Transverse colon (tissue), 4 donors: ENCODE results near the gene GGACT. TPM values are rescaled to one million over a fixed set of nuclear protein-coding genes. Genes with fewer than 3 reads are reported as not detected.
A peak's percentile ranks its signal among the peaks of the same experiment; 100 is the strongest.

ENCODE experiments used
- DNase-seq: peaks from one replicate; pipeline ENCODE4 v3.0.0-alpha.2; 2019
- H3K27ac ChIP-seq, 4 donors: fragments of 200-600 bp; sonication (generic); 2 replicates each; pipeline ENCODE4 v1.5.1; 2016 to 2018; ENCODE audit warnings: inconsistent platforms in 4 of 4
- H3K27me3 ChIP-seq: fragments of 200-600 bp; sonication (generic); 2 replicates; pipeline ENCODE4 v1.5.1; 2017; ENCODE audit warnings: inconsistent platforms
- H3K36me3 ChIP-seq, 4 donors: fragments of 200-600 bp; sonication (generic); 2 replicates each; pipeline ENCODE4 v1.5.1; 2017 to 2019; ENCODE audit warnings: inconsistent platforms in 4 of 4
- H3K4me1 ChIP-seq, 4 donors: fragments of 200-600 bp; sonication (generic); 2 replicates each; pipeline ENCODE4 v1.5.1; 2017 to 2020; ENCODE audit warnings: inconsistent platforms in 4 of 4
- H3K4me3 ChIP-seq, 4 donors: fragments of 200-600 bp; sonication (generic); 1 replicate in 1 of 4; 2 replicates in 3 of 4; pipeline versions ENCODE4 v1.5.1 to v1.6.1; 2017 to 2019; ENCODE audit warnings: inconsistent platforms in 4 of 4
- H3K9me3 ChIP-seq, 2 donors: fragments of 200-600 bp; sonication (generic); 2 replicates each; pipeline ENCODE4 v1.5.1; 2017 to 2019; ENCODE audit warnings: inconsistent platforms in 2 of 2
- CTCF ChIP-seq, 5 experiments: fragments of 200-600 bp in 3 of 5; fragments of 450-650 bp in 2 of 5; sonication (generic) in 3 of 5; IDR thresholded peaks; 1 replicate in 2 of 5; 2 replicates in 3 of 5; pipeline ENCODE4 v1.5.1; 2016 to 2017; ENCODE audit warnings: antibody characterized with exemption in 5 of 5, inconsistent platforms in 3 of 5, mild to moderate bottlenecking in 2 of 5, moderate library complexity in 1 of 5
- EP300 ChIP-seq: sonication (generic); formaldehyde crosslinking; IDR thresholded peaks from one replicate; pipeline ENCODE4 v1.6.1; 2017; ENCODE audit warnings: antibody characterized with exemption, low read depth
- POLR2A ChIP-seq: fragments of 450-650 bp; IDR thresholded peaks from one replicate; pipeline ENCODE4 v1.6.1; 2016; ENCODE audit warnings: antibody characterized with exemption, mild to moderate bottlenecking, moderate library complexity
- POLR2AphosphoS5 ChIP-seq, 3 donors: sonication (generic); formaldehyde crosslinking; IDR thresholded peaks; one replicate each; pipeline ENCODE4 v1.6.1; 2016; ENCODE audit warnings: antibody characterized with exemption in 3 of 3
- WGBS, 2 donors: methylation state at CpG; one replicate each; pipeline ENCODE4 v1.1.5; 2018; ENCODE audit warnings: low coverage in 1 of 2; 5-methylcytosine and 5-hydroxymethylcytosine counted together
- in situ Hi-C, 4 donors: fragments of 200-750 bp; cut with MboI; loops; one replicate each; pipeline versions ENCODE4 v1.15.0 to v1.15.1; 2017; ENCODE audit warnings: low sequenced_read_pairs in 3 of 4, low pct_ligation_motif_present in 1 of 4, low pct_unique_long_range_greater_than_20kb in 1 of 4
- intact Hi-C: fragments of 100-400 bp; cut with DNase I; formaldehyde crosslinking; loops from one replicate; pipeline ENCODE4 v1.15.1; 2023; ENCODE audit warnings: low total_unique reads
- total RNA-seq, 4 donors: library from RNA; depleted of rRNA; stranded (reverse); fragments of >200 nt; gene quantifications; one replicate each; pipeline ENCODE4 v1.1.0, GENCODE V29; 2016

Gene GGACT
- total RNA-seq, 4 donors from 2014 or later = 6.4 to 9.2 (median 8.8) TPM; not detected in 1

- H3K9me3 ChIP-seq = no peaks in the 10 kb centered on the region
- no peak overlapping the region for H3K27ac ChIP-seq
- peak; percentile 38 for DNase-seq
- TF ChIP-seq CTCF (IDR thresholded peaks at IDR 0.05) (peak; percentile 12 to 38 (median 25)), EP300 (no peak)
- H3K4me3 ChIP-seq = no peak overlapping the region
- H3K4me1 ChIP-seq = no peaks in the 10 kb centered on the region
- H3K27me3 ChIP-seq = no peaks in the 10 kb centered on the region
- WGBS, 2 donors = 56 to 64% methylated on average over 3 to 4 of the region's 4 CpGs
- intact Hi-C loops = no loop called here
- no peaks in the 10 kb centered on the region for H3K36me3 ChIP-seq
- in situ Hi-C loops = no loop called here
Measured at GRCh38 chr13:100594731-100595130, 6.1 kb upstream of the GGACT start.

GRCh38 chr13:100594255-100594654, 5.7 kb upstream of the GGACT start:
- Histone ChIP-seq H3K36me3 (no peaks in the 10 kb centered on the region), H3K9me3 (no peaks in the 10 kb centered on the region), H3K4me3 (no peak overlapping the region), H3K27ac (no peak overlapping the region), H3K4me1 (no peaks in the 10 kb centered on the region), H3K27me3 (no peaks in the 10 kb centered on the region)
- in situ Hi-C loops (no loop called here), intact Hi-C loops (no loop called here)
- no peak for DNase-seq
- TF ChIP-seq EP300 (no peak), CTCF (IDR thresholded peaks at IDR 0.05) (no peak), POLR2AphosphoS5 (IDR thresholded peaks at IDR 0.05) (no peak), POLR2A (no peak)
- 83 to 87% methylated on average over 4 to 9 of the region's 9 CpGs for WGBS, 2 donors

- no peak overlapping the region for H3K27ac ChIP-seq
- H3K4me3 ChIP-seq = peak overlapping the region in 1 of 4 donors; percentile 61
Measured at GRCh38 chr13:100589178-100589725, 663 bp upstream of the GGACT start.

GRCh38 chr13:100584896-100585295, 3.7 kb downstream of the GGACT start:
- in situ Hi-C loops (no loop called here), intact Hi-C loops (loop anchor here (2.0 kb wide), 1 partner anchor 76 kb away; no protein-coding TSS in a partner anchor)
- TF ChIP-seq POLR2AphosphoS5 (IDR thresholded peaks at IDR 0.05) (no peak), CTCF (IDR thresholded peaks at IDR 0.05) (no peak), POLR2A (no peak), EP300 (no peak)
- WGBS, 2 donors = 83 to 90% methylated on average over 3 to 5 of the region's 5 CpGs
- DNase-seq = no peak
- no peak overlapping the region for H3K27ac ChIP-seq
- no peaks in the 10 kb centered on the region for H3K36me3 ChIP-seq
- no peak overlapping the region for H3K4me3 ChIP-seq
- H3K4me1 ChIP-seq = peaks cover 0 to 7% (median 6%) of the 10 kb centered on the region in 4 donors
- no peaks in the 10 kb centered on the region for H3K27me3 ChIP-seq
- H3K9me3 ChIP-seq = no peaks in the 10 kb centered on the region

More at GRCh38 chr13:100589178-100589725, 663 bp upstream of the GGACT start:
- in situ Hi-C loops (no loop called here), intact Hi-C loops (no loop called here)
- H3K27me3 ChIP-seq = no peaks in the 10 kb centered on the region
- no peaks in the 10 kb centered on the region for H3K9me3 ChIP-seq
- TF ChIP-seq POLR2A (no peak), CTCF (IDR thresholded peaks at IDR 0.05) (no peak), POLR2AphosphoS5 (IDR thresholded peaks at IDR 0.05) (no peak), EP300 (no peak)
- no peaks in the 10 kb centered on the region for H3K36me3 ChIP-seq
- 58 to 73% methylated on average over 4 to 6 of the region's 6 CpGs for WGBS, 2 donors
- DNase-seq = no peak
- H3K4me1 ChIP-seq = peaks cover 0 to 7% (median 6%) of the 10 kb centered on the region in 4 donors
